ENCODE results near the gene OPCML.

Gene OPCML

GRCh38 chr11:133202816-133203215, 329.5 kb downstream of the OPCML start:
- no peak for DNase-seq (ENCODE audit: insufficient read length, low spot score)
- no peak for FAIRE-seq

GRCh38 chr11:133198438-133198837, 333.9 kb downstream of the OPCML start:
- FAIRE-seq (no peak), DNase-seq (ENCODE audit: insufficient read length, low spot score) (no peak)

- DNase-seq (ENCODE audit: insufficient read length, low spot score) (no peak), FAIRE-seq (no peak)
These were observed 334.9 kb downstream of the OPCML start for GRCh38 chr11:133197425-133197824.

- DNase-seq (ENCODE audit: insufficient read length, low spot score) (no peak), FAIRE-seq (no peak)
These were observed 340.4 kb downstream of the OPCML start for GRCh38 chr11:133191931-133192330.

- FAIRE-seq (no peak), DNase-seq (ENCODE audit: insufficient read length, low spot score) (no peak)
These were observed 350.6 kb downstream of the OPCML start for GRCh38 chr11:133181667-133182066.

GRCh38 chr11:133181066-133181465, 351.2 kb downstream of the OPCML start:
- no peak for FAIRE-seq
- DNase-seq (ENCODE audit: insufficient read length, low spot score) = no peak

- FAIRE-seq (no peak), DNase-seq (ENCODE audit: insufficient read length, low spot score) (no peak)
These were observed 352.1 kb downstream of the OPCML start for GRCh38 chr11:133180201-133180600.

GRCh38 chr11:133176748-133177147, 355.6 kb downstream of the OPCML start:
- FAIRE-seq (no peak), DNase-seq (ENCODE audit: insufficient read length, low spot score) (no peak)

- no peak for FAIRE-seq
- no peak for DNase-seq (ENCODE audit: insufficient read length, low spot score)
These were observed 357.2 kb downstream of the OPCML start for GRCh38 chr11:133175103-133175502.

- FAIRE-seq (no peak), DNase-seq (ENCODE audit: insufficient read length, low spot score) (no peak)
These were observed 358.4 kb downstream of the OPCML start for GRCh38 chr11:133173810-133174412.

- DNase-seq (ENCODE audit: insufficient read length, low spot score) (no peak), FAIRE-seq (no peak)
These were observed 360.0 kb downstream of the OPCML start for GRCh38 chr11:133172349-133172748.

GRCh38 chr11:133171374-133171773, 360.9 kb downstream of the OPCML start:
- no peak for FAIRE-seq
- no peak for DNase-seq (ENCODE audit: insufficient read length, low spot score)

- DNase-seq (ENCODE audit: insufficient read length, low spot score) (no peak), FAIRE-seq (no peak)
These were observed 364.3 kb downstream of the OPCML start for GRCh38 chr11:133168016-133168415.

GRCh38 chr11:133166662-133167061, 365.6 kb downstream of the OPCML start:
- FAIRE-seq (no peak), DNase-seq (ENCODE audit: insufficient read length, low spot score) (no peak)

- DNase-seq (ENCODE audit: insufficient read length, low spot score) (no peak), FAIRE-seq (no peak)
These were observed 367.3 kb downstream of the OPCML start for GRCh38 chr11:133164986-133165385.

- peak; percentile 62 for FAIRE-seq
- DNase-seq (ENCODE audit: insufficient read length, low spot score) = peak; percentile 27
These were observed 368.6 kb downstream of the OPCML start for GRCh38 chr11:133163463-133164419.

- DNase-seq (ENCODE audit: insufficient read length, low spot score) (no peak), FAIRE-seq (no peak)
These were observed 370.1 kb downstream of the OPCML start for GRCh38 chr11:133162227-133162626.

- DNase-seq (ENCODE audit: insufficient read length, low spot score) (no peak), FAIRE-seq (no peak)
These were observed 371.5 kb downstream of the OPCML start for GRCh38 chr11:133160754-133161153.

GRCh38 chr11:133156986-133157745, 375.1 kb downstream of the OPCML start:
- DNase-seq (ENCODE audit: insufficient read length, low spot score) (no peak), FAIRE-seq (no peak)

GRCh38 chr11:133154781-133155180, 377.5 kb downstream of the OPCML start:
- DNase-seq (ENCODE audit: insufficient read length, low spot score) = no peak
- no peak for FAIRE-seq

- FAIRE-seq (no peak), DNase-seq (ENCODE audit: insufficient read length, low spot score) (no peak)
These were observed 378.2 kb downstream of the OPCML start for GRCh38 chr11:133154076-133154475.

Data from GM19239 (cell line).